Adrenal gland (tissue), 5 donors: Measurements from ENCODE around the gene TPM2.
A peak's percentile ranks its signal among the peaks of the same experiment; 100 is the strongest.

ENCODE experiments used
- CTCF ChIP-seq, 6 experiments: fragments of 450-650 bp in 4 of 6; fragments of 200-600 bp in 2 of 6; sonication (generic) in 1 of 6; IDR thresholded peaks; 1 replicate in 5 of 6; 2 replicates in 1 of 6; pipeline versions ENCODE4 v1.5.1 to v1.8.0; 2016 to 2021; ENCODE audit warnings: antibody characterized with exemption in 6 of 6, mild to moderate bottlenecking in 2 of 6, moderate library complexity in 1 of 6
- POLR2A ChIP-seq, 2 donors: fragments of 450-650 bp; IDR thresholded peaks; one replicate each; pipeline ENCODE4 v1.6.1; 2017; ENCODE audit warnings: antibody characterized with exemption in 2 of 2, mild to moderate bottlenecking in 2 of 2, moderate library complexity in 1 of 2
- donor health status: DM: no; HTN: no; CAD: no.

GRCh38 chr9:35646533-35647265, 43.0 kb downstream of the TPM2 start:
- TF ChIP-seq POLR2A (IDR thresholded peaks at IDR 0.05) (peak; percentile 87), CTCF (IDR thresholded peaks at IDR 0.05) (peak; percentile 90 to 99 (median 93))
